ENCODE measurements around the gene NCBP3.

Gene NCBP3, protein sequence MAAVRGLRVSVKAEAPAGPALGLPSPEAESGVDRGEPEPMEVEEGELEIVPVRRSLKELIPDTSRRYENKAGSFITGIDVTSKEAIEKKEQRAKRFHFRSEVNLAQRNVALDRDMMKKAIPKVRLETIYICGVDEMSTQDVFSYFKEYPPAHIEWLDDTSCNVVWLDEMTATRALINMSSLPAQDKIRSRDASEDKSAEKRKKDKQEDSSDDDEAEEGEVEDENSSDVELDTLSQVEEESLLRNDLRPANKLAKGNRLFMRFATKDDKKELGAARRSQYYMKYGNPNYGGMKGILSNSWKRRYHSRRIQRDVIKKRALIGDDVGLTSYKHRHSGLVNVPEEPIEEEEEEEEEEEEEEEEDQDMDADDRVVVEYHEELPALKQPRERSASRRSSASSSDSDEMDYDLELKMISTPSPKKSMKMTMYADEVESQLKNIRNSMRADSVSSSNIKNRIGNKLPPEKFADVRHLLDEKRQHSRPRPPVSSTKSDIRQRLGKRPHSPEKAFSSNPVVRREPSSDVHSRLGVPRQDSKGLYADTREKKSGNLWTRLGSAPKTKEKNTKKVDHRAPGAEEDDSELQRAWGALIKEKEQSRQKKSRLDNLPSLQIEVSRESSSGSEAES

DNA sequence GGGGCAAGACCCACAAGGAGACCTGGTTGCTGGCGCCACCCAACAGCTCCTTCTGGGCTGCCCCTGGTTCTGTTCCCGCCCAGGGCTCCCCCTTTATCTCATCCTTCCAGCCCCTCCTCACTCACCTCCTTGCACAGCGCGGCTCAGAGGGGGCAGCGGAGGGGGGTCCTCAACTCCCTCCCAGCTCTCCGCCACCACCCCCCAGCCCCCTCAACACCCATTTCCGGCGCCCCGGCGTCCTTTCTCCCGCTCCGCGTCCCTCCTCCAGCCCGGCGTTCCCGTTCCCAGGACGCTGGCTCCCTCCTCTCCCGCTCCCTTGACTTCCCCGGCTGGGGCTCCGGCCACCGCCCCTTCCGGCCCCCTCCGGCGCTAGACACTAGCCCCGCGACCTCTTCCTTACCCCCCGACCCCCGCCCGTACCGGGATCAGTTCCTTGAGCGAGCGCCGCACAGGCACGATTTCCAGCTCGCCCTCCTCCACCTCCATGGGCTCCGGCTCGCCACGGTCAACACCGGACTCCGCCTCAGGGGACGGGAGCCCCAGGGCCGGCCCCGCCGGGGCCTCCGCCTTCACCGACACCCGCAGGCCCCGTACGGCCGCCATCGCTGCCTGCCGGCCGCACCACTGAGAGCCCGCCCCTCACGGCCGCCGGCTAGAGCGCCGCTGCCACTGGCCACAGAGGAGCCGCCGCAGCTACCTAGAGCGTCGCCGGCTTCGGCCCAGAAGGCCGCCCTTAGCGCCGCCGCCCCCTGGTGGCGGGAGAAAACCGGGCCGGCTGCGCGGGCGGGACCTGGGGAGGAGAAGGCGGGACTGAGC lies at the start of gene NCBP3:
Gene NCBP3, minus strand, starts transcription at position 626 of the 816 bp plus-strand sequence. Its CDS starts 23 bp downstream, at position 603.
- peak; percentile 44 for DNase-seq

DNA sequence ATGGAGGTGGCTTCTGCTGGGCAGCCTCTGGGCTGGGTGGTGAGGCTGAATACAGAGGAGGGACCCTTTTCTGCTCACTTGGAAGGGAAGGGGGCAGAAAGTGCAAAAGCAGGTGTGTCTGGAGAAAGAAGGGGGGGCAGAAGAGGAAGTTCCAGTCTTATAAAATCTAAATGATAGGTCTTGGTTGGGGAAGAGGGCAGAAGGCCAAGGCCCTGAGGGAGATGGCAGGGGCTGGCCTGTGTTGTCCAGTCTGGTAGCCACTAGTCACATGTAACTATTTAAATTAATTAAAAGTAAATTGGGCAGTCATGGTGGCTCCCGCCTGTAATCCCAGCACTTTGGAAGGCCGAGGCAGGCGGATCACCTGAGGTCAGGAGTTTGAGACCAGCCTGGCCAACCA lies 49.3 kb upstream of the NCBP3 start:
- no peak for DNase-seq

DNA sequence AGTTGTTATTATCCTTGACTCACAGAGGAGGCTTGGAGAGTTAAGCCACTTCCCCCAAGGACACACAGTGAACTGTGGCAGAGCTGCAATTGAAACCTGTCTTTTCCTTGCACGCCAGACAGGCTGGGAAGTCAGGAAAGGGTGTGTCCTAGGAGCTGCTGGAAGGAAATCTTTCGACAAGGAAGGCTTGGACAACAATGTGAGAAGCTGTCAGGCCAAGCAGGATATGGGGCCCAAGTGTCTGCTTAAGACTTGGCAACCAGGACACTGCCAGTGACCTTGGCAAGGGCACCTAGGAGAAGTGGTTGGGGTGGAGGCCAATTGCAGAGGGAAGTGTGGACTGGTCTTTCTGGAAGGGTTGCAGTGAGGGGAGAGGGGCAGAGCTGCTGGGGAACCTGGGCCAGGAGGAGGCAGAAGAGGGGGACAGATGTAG lies 48.9 kb upstream of the NCBP3 start:
- DNase-seq, result no peak

DNA sequence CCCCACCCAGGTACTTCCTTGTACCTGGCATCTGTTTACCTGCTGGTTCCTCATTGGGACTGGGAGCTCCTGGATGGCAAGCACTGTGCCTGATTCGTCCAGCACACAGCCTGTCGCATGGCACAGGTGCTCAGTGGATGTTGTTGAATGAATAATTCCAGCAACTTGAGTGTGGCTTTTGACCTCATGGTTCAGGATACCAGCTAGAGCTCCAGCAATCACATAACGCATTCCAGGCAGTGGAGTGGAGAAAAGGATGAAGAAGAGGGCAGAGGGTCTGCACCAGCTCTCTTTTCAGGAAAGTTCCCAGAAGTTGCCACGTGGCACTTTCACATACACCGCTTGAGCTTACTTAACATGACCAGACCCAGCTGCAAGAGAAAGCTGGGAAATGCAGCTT lies 48.1 kb upstream of the NCBP3 start:
- DNase-seq, result no peak

DNA sequence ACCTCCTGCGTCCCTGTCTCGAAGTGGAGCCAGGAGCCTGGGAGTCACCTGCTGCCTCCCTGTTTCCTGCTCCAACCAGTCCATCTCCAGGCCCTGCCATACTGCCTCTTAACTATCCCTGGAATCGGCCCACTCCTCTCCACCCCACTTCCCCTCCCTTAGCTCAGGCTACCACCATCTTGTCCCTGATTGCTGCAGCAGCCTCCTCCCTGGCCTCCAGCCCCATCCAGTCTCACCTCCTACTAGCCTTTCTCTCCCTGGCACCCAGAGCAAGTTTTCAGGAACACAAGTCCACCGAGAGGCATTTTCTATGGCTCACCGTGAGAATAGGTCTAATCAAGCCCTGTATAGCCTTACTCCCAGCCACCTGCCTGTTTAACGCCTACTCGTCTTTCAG lies 47.7 kb upstream of the NCBP3 start:
- no peak for DNase-seq

DNA sequence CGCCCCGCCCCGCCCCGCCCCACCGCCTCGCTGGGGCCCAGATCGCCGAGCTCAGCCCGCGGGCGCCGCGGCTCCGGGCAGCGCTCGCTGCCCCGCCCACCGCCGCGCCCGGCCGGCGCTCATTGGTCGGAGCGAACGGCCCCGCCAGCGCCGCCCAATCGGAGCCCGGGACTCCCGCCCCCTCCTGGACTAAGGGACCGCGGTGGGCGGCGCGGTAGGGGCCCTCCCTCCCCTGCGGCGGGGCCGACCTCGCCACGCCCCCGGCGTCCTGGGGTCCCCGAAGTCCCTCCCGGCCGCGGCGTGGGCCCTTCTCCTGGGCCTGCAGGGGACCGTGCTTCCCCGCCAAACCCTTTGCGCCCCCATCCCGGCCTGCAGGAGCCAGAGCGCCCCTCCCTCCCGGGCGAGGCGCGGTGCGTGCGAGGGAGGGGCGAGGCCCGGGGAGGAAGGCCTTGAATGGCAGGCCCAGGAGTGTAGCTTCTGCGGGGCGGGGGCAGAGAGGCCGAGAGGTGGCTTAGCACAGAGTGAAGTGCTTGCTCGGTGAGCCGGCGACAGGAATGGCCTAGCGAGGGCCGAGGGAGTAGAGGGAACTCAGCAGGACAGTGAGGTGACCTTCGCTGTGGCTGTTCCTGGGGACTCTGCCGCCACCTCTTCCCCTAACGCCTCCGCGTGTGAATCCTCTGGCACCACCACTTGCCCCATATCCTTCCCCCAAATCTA lies 47.1 kb upstream of the NCBP3 start, which contains the start of gene CAMKK1:
Gene CAMKK1, minus strand, starts transcription at position 51 of the 717 bp plus-strand sequence. CDS start 7,366 bp downstream, outside the sequence.
- no peak for DNase-seq

DNA sequence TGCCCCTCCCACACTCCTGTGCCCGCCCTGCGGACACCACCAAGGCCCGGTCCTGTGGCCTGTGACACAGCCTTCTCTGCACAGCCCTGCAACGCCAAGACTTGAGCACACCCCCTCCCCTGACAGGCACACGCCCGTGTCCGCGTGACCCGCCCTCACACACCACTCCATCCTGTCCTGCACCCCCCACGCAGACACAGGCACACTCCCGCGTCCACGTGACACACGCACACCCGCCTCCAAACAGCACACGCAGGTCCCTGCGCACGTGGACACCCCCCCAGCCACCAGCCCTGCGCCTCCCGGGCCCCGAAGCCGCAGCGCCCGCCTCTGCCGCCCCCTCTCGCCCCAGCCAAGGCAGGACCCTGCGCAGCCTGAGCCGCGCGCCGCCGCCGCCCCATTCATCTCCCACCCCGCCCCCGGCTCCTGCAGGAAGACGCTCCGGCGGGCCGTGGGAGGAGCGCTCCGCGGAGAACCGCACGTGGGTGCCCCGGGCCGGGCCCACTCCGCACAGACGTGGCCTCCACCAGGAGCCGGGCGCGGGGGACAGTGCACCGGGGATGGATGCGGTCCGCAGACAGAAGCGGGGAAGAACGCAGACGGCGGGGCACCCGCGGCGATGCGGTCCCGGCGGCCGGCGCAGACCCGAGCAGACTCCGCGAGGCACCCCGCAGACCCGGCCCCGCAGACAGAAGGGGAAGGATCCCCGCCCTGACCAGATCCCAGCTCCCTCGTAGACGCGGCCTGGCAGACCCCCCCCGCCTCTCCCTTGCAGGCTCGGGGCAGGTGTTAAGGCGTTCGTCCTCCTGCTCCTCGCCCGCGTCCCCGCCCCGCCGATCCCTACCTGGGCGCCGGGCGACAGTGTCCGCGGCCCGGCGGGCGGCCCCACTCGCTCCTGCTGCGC lies 46.3 kb upstream of the NCBP3 start:
- DNase-seq, result no peak

DNA sequence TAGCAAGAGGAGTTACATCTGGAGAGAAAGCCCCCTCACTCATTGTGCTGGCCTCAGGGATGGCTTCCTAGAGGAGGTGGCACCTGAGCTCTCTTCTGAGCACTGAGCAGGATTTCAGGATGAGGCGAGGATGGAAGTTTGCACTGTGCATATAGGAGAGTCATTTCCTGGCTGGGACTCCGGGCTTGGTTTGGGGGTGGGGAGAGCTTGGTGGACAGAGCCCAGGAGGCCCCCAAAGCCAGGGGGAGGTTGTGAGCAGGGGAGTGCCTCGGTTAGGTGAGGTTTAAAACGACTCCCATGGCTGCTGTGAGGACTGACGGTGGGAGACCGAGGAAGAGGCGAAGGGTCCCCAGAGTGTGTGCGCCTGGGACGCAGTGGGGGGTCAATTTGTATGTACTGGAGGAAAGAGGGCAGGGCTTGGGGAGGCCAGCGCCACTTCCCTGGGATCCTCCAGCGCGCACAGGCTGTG lies 45.6 kb upstream of the NCBP3 start:
- DNase-seq, result no peak

DNA sequence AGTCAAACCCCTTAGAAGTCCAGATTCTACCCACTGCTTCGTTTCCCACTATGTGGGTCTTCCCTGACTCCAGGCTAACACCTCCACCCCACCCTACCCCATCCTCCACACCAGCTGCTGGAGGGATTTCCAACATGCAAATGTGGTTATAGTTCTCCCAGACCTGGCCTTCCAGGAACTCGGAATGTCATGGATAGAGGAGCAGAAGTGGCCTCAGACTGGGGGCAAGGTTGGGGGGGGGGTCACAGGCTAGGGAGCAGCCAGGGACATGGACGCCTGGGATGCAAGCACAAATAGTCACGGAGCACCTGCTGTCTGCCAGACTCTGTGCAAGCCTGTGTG lies 44.8 kb upstream of the NCBP3 start:
- DNase-seq, result no peak

DNA sequence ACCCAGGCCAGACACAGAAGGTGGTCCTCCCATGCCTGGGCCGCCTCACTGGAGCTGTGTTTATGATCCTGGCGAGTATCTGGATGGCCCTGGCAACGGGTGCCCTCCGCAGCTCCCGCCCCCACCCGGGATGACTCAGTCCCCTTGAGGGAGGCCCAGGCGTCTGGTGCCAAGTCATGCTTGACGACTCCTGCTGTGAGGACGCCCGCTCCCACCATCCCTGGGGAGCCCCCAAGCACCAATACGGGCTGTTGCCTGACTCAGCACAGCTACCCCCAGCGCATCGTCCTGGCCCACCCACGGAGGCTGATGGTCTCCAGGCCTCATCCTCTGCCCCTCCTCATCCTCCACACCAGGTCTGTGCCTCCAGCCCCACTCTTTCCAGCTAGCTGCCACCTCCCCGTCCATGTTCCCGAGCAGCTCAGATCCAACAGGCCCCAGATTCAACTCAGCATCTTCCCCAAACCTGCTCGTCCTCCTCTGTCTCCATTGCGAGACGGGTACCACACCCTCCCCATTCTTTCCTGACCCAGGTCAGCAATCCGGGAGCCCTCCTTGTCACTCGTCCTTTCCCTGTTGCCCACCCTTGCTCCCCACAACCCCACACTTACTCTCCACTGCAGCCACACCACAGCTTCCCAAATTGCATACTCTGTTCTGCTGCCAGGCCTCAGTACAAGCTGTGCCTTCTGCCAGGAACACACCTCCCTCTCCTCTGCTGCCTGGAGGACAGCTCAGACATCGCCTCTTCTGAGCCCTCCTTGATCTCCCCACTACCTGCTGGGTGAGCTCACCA lies 44.2 kb upstream of the NCBP3 start:
- DNase-seq, result no peak

DNA sequence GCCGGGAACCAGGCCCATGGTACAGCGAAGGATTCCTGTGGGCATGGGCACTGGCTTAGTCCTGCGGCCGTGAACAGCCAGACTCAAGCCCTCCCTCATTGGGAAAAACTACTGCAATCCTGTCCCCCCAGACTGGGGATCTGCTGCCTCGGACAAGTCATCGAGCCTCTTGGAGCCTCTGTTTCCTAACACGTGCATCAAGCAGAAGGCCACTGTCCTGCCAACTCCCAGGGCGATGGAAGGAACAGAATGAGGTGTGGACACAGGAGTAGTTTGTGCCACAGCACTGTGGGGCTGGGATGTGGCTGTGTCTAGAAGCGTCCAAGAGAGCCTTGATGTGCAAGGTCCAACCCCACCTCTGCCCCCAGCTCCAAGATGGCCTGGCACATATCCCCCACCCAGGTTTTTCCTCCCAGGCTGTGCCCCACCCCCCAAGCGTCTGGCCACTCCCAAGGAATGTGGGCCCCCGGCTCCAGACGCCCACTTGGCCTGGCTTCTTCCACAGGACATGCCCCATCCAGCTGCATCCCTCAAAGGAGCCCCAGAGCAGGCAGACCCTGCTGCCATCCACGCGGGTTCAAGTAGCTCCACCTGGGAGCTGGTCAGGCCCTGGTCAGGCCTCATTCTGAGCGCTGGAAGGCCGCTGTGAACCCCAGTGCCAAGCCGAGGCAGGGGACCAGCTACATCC lies 43.4 kb upstream of the NCBP3 start:
- DNase-seq, result no peak

DNA sequence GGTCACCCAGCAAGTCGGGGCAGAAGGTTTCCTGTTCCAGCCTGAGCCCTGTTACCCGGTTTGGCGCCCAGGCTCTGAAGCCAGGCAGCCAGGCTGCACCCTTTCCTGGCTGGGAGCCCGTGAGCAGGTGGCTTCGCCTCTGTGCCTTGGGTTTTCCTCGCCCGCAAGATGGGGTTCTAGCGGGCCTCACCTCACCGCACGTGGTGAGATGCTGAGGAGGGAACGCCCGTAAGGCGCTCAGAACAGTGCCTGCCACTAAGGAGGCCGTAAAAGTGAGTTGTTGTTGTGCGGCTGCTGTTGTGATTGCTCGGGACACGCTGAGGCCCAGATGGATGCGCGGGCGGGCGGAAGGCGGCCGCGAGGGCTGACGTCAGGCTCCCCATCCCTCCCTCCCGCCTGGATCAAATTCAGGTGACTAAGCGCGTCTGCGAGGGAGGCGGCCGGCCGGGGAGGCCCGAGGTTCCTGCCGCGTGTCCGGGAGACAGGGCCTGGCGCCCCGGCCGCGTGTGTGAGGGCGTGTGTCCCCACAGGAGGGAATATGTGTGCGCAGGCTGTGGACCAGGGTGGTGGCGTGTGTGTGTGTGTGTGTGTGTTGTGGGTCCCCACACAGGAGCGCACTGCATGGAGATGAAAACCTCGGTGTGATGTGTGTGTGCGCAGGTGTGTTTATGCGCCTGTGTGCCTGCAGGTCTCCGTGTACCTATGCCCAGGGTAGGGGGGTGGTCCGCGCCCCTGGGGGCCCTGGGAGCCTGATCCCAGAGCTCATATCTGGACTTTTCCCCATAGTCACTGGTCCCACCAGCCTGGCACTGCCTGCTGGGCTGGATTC lies 42.5 kb upstream of the NCBP3 start:
- DNase-seq, result no peak

DNA sequence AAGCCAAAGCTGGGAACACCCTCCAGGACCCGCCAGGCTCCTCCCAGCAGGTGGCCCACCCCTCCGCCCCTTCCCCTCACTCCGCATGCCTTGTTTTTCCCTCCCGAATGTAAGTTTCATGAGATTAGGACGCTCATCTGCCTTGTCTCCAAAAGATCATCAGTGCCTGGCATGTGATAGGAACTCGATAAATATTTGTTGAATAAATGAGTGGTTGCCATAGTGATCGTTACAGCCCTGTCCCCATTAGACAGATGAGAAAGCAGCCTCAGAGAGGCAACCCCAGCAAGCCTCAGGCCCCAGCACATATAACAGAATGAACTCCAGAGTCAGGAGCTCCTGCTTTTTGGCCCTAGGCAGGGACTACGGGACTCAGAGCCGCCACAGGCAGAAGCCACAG lies 41.8 kb upstream of the NCBP3 start:
- DNase-seq, result no peak

DNA sequence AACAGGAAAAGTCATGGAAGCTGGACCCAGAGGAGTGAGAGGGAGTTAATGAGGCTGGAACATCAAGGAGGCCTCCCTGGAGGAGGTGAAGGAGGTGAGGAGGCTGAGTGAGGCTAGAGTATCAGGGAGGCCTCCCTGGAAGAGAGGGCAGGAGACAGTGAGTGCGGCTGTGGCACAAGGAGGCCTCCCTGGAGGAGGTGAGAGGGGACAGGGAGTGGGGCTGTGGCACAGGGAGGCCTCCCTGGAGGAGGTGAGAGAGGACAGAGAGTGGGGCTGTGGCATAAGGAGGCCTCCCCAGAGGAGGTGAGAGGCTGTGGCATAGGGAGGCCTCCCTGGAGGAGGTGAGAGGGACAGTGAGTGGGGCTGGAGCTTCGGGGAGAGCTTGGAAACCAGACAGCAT lies 41.3 kb upstream of the NCBP3 start:
- DNase-seq, result no peak

DNA sequence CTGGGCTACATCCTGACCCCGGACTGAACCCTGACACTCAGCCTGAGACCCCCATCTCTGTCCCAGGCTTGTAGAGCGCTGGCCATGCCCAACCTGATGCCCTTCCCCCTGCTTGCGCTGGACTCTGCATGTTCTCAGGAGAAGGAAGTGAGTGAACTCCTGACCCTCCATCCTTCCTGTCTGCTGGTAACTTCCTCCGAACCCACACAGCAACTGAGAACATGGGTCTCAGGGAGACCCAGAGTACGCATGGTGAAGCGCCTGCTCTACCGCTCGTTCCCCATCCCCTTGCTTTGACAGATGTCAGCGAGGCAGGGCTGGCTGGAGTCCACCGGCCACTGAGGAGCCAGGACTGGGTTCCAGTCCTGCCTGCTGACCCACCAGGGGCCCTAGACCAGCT lies 40.7 kb upstream of the NCBP3 start:
- no peak for DNase-seq

DNA sequence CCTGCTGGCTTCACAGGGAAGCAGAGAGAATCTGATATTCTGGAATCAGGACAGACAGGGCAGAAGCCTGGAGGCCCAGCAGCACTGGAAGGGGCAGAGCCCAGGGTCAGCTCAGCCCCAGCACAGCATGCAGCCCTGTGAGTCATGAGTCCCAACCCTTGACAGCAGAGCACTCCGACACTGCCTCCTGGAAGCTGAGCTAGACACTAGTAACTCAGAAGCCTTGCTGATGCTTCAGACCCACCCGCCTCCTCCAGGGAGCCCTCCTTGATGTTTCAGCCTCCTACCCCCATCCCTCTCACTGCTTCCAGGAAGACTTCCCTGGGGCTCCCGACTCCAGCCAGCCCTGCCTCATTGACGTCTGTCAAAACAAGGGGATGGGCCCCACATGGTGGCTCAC lies 39.9 kb upstream of the NCBP3 start:
- DNase-seq, result no peak

DNA sequence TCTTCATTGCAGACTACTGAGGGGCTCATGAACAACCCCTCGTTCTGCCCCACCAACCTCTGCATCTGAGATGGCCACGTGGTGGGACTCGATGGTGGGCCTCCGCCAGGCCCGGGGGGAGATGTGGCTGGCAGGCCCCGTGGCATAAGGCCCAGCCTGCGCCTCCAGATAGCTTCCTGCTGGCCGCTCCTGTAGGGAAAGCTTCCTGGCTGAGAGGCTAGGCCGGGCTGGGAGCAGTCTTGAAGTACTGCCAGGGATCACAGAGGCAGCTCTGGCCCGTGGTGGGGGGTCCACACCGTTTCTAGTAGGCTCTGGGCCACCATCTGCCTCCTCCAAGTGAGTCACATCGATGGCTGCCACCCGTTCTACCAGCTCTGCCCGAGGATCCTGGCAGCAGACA lies 39.2 kb upstream of the NCBP3 start:
- DNase-seq, result no peak

DNA sequence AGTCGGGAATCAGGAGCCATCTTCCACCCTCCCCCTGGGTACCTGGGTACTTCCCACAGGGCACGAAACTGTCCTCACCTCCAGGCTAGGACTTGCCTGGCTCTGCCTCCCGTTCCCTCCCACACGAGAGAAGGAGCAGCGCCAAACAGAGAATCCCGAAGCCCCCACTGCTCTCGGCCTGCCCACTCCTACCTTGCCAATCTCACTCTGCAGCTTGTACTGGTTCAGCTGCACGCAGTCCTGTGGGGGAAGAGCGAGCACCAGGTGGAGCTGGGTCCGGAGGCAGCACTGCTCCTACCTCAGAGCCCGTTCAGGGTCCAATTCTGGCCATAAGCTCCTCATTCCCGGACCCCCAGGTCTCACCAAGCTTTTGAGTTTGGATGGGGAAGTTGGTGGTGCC lies 38.1 kb upstream of the NCBP3 start:
- DNase-seq, result no peak

DNA sequence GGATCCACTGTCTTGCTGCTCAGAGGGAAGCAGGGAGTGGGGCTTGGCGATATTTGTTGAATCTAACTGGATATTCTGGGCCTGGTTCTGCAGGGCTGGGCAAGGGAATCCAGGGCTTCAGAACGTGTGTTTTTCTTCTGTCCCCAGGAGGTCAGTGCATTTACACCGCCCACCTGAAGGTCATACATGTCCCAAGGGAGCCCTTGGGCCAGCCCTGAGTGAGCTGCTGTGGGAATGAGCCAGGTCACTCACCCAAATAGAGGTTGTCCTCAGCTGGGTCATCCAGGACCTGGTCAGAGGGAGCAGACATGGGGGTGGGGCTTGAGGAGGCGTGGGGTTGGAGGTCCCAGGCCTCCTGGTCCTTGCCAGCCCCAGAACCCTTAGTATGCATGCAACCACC lies 36.2 kb upstream of the NCBP3 start:
- no peak for DNase-seq

All from cortex of kidney (tissue), 1 donor.